ENCODE data around the gene DNAH8.
A peak's percentile ranks its signal among the peaks of the same experiment; 100 is the strongest.

DNAH8 gene

DNA sequence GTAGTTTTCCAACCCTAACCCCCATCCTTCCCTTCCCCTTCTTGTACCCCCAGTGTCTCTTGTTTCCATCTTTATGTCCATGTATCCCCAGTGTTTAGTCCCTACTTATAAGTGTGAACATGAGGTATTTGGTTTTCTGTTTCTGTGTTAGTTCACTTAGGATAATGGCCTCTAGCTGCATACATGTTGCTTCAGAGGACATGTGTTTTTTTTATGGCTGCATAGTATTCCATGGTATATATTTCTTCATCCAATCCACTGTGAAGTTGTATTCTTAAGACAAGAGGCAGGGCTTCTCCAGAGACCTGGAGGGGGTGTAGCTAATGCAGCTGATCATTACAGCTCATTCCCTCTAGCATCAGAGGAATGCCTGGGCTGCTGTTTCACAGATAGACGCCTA lies 4.2 kb downstream of the DNAH8 start:
- Mint-ChIP-seq H3K4me1 (ENCODE audit: low read depth) (peaks cover 9% of the 10 kb centered on the region), H3K27me3 (peaks cover 32% of the 10 kb centered on the region), H3K9me3 (ENCODE audit: low read depth) (peaks cover 8% of the 10 kb centered on the region), H3K4me3 (no peak overlapping the region), H3K36me3 (no peaks in the 10 kb centered on the region), H3K27ac (no peak overlapping the region)

DNA sequence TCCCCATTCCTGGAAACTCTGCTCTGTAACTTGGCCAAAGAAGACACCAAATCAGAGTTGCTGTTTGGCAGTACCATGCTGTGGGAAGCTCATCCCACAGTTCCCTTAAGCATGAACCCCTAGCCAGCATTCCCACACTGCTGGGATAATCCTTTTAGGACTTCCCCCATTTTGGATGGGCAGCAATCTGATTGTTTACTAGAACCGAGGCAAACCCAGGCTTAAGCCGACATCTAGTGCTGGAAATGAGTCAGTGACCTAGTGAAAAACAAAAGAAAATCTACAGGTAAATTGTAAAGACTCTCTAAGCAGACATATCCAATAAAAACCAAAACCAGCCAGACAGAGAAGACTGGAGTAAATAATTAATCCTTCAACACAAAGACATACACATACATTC lies 5.2 kb downstream of the DNAH8 start:
- H3K4me1 Mint-ChIP-seq (ENCODE audit: low read depth), result peaks cover 4% of the 10 kb centered on the region
- H3K36me3 Mint-ChIP-seq, result no peaks in the 10 kb centered on the region
- peaks cover 32% of the 10 kb centered on the region for H3K27me3 Mint-ChIP-seq
- H3K4me3 Mint-ChIP-seq, result no peak overlapping the region
- H3K9me3 Mint-ChIP-seq (ENCODE audit: low read depth), result peaks cover 8% of the 10 kb centered on the region
- H3K27ac Mint-ChIP-seq, result no peak overlapping the region

DNA sequence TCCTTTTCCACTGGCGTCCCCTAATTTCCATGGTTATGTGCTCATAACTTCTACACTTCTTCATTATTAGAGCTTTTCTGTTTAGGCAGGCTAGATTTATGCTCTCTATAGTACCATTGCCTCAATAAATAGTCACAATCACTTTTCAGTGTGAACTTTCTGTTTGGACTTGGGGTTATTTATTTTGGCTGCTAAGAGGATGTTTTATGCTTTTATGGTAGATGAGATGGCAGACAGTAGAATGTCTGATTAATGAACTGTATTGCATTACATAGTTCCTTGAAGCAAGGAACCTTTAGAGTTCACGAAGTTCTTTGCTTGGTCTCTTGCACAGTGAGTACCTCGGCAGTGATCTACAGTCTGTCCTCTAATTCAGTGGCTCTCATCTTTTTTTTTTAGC lies 6.9 kb downstream of the DNAH8 start:
- Mint-ChIP-seq H3K4me1 (ENCODE audit: low read depth) (no peaks in the 10 kb centered on the region), H3K36me3 (no peaks in the 10 kb centered on the region), H3K27ac (no peak overlapping the region), H3K4me3 (no peak overlapping the region), H3K27me3 (peaks cover 23% of the 10 kb centered on the region), H3K9me3 (ENCODE audit: low read depth) (peaks cover 8% of the 10 kb centered on the region)

DNA sequence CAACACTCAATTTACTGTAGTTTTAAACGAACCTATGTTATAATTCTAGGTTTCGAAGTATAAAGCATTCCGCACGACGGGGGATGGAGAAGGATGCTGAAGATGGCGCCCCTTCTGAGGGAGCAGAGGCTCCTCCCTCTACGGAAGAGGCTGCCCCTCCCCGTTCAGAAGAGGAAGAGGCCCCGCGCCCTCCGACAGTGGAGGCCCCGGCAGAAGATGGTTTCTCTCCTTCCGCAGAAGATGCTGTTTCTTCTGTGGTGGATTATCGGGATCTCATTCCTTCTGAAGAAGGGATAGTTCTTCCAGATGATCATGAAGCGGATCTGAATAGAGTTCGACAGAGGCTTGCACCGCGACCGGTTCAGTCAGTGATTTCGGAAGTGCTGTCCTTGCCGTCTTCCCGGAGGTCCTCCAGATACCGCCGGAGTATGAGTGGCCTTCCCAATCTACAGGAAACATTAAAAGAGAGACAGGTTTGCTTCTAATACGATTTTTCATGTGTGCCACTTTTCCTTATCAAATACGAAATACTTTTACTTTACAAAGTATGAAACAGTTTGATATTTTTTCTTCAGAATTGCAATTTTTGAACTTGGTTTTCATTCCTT lies 7.7 kb downstream of the DNAH8 start:
- Mint-ChIP-seq H3K4me1 (ENCODE audit: low read depth) (no peaks in the 10 kb centered on the region), H3K4me3 (no peak overlapping the region), H3K27ac (no peak overlapping the region), H3K9me3 (ENCODE audit: low read depth) (peaks cover 8% of the 10 kb centered on the region), H3K27me3 (peaks cover 20% of the 10 kb centered on the region), H3K36me3 (no peaks in the 10 kb centered on the region)

DNA sequence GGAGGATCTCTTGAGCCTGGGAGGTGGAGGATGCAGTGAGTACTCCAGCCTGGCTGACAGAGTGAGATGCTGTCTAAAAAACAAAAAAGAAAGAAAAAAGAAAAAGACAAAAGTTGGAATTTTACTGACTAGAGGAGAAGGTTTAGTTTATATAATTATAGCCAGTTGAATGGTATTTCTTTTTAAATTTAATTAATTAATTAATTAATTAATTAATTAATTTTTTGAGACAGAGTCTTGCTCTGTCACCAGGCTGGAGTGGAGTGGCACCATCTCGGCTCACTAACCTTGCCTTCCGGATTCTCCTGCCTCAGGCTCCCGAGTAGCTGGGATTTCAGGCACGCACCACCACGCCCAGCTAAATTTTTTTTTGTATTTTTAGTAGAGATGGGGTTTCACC lies 8.7 kb downstream of the DNAH8 start:
- H3K9me3 Mint-ChIP-seq (ENCODE audit: low read depth), result peaks cover 8% of the 10 kb centered on the region
- H3K27me3 Mint-ChIP-seq, result peaks cover 19% of the 10 kb centered on the region
- H3K4me1 Mint-ChIP-seq (ENCODE audit: low read depth), result no peaks in the 10 kb centered on the region
- no peak overlapping the region for H3K4me3 Mint-ChIP-seq
- no peak overlapping the region for H3K27ac Mint-ChIP-seq
- no peaks in the 10 kb centered on the region for H3K36me3 Mint-ChIP-seq

DNA sequence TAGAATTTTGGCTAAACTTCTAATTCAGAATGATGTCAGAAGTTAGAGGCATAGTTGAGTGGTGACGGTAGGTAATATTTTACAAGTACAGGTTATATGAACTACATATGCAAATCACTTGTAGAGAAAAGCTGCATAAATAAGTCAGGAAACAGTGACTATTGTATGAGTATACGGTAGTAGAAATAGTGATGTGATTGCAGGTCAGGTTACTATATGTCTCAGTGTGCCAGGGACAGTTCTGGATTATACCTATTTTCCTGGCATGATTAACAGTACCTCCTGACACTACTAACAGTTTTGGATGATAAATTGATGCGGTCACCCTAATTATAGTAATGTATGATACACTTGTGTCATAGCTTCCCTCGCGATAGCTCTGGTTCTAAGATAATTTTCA lies 9.2 kb downstream of the DNAH8 start:
- Mint-ChIP-seq H3K36me3 (no peaks in the 10 kb centered on the region), H3K4me1 (ENCODE audit: low read depth) (no peaks in the 10 kb centered on the region), H3K27ac (no peak overlapping the region), H3K9me3 (ENCODE audit: low read depth) (peaks cover 8% of the 10 kb centered on the region), H3K4me3 (no peak overlapping the region), H3K27me3 (peaks cover 14% of the 10 kb centered on the region)

DNA sequence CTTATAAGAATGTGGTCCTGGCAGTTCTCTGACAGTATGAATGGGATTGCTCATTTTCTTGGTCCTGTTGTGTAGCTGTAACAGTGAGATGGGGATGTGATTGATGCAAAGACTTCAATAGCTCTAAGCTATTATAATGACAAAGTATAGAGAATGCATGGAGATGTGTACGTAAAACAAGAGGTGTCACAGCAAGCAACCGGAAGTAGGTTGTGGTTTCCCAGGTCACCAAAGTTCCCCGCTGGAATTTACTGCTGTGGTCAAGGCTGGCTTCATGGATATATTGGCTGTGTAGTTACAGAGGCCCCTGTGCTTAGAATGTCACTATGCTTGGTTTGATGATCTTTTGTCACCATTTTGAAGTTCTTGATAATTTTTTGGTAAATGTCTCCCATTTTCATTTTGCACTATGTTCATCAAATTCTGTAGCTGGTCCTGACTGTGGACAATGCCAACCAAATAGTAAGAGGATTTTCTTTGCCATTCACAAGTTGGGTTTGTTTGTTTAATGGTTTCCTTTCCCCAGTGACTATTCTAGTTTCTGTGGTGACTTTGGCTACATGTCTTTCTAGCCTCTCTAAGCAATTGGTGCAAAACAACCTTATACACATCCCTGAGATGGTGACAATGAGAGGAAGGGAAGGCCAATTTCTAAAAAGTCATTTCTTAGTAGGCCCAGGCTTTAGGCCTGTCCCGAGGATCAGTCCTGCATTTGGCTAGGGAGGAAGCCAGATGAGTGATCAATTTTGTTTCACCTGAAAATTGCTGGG lies 10.5 kb downstream of the DNAH8 start:
- H3K36me3 Mint-ChIP-seq, result no peaks in the 10 kb centered on the region
- H3K9me3 Mint-ChIP-seq (ENCODE audit: low read depth), result peaks cover 4% of the 10 kb centered on the region
- peaks cover 6% of the 10 kb centered on the region for H3K27me3 Mint-ChIP-seq
- no peak overlapping the region for H3K4me3 Mint-ChIP-seq
- no peaks in the 10 kb centered on the region for H3K4me1 Mint-ChIP-seq (ENCODE audit: low read depth)
- no peak overlapping the region for H3K27ac Mint-ChIP-seq

DNA sequence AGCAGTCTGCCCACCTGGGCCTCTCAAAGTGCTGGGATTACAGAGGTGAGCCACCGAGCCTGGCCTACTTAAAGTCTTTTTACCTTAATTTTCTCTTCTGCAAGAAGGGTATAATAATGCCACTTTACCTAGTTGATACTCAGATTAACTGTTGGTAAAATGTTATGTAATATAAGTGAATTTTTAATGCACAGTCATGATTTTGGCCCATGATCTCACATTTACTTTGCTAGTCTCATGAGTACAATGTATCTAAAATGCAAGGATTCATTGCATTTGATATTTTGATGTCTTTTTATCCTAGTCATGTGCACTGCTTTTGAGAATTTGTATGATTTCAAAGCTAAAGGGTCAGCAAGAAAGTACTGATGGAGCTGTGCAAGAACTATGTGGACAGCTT lies 13.1 kb downstream of the DNAH8 start:
- no peaks in the 10 kb centered on the region for H3K9me3 Mint-ChIP-seq (ENCODE audit: low read depth)
- H3K36me3 Mint-ChIP-seq, result no peaks in the 10 kb centered on the region
- H3K4me1 Mint-ChIP-seq (ENCODE audit: low read depth), result no peaks in the 10 kb centered on the region
- H3K27ac Mint-ChIP-seq, result no peak overlapping the region
- peaks cover 2% of the 10 kb centered on the region for H3K27me3 Mint-ChIP-seq
- no peak overlapping the region for H3K4me3 Mint-ChIP-seq

DNA sequence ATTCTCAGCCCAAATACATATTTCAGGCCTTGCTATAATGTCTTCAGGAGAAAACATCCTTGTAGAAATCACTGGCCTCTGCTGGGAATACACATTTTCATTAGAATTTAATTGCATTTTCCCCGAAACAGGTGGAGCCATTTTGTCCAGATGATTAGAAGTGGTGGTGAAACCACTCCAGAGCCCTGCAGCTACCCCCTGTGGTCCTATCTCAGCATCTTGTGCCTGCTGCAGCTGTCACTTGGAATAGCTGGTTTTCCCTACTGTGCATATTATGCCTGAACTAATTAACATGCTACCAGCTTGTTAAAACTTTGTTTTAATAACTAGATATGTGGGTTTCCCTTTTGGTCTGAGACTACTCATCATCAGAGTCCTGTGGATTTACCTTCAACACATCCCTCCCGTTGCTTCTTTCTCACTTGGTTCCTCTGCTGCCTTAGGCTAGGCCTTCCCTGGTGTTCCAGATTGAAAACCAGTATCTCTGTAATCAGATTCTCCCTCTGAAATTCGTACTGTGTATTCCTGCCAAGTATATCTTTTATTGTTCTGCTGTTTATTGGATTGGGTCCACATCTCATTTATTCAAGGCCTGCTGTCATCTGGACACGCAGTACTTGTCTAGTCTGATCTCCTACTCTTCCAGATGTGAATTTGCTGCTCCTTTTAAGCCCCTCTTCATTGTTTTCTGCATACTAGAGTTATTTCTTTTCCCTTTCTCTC lies 15.2 kb downstream of the DNAH8 start:
- Mint-ChIP-seq H3K4me3 (no peak overlapping the region), H3K27me3 (peaks cover 3% of the 10 kb centered on the region), H3K27ac (no peak overlapping the region), H3K9me3 (ENCODE audit: low read depth) (peaks cover under 1% of the 10 kb centered on the region), H3K4me1 (ENCODE audit: low read depth) (no peaks in the 10 kb centered on the region), H3K36me3 (no peaks in the 10 kb centered on the region)

DNA sequence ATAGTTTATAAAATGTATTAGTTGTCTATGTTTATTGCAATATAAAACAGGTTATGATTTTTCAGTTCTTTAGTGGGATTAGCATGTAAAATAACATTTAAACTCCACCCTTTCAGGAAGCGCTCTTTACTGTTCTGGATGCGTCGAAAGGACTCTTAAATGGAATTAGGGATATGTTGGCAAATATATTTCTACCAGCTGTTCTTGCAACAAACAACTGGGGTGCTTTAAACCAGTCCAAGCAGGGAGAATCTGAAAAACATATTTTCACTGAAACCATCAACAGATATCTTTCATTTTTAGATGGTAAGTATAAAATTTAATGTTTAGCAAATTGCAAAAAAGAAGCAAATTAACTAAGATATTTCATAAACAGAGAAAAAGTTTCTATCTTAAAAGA lies 21.8 kb downstream of the DNAH8 start:
- no peaks in the 10 kb centered on the region for H3K36me3 Mint-ChIP-seq
- H3K9me3 Mint-ChIP-seq (ENCODE audit: low read depth), result peaks cover 4% of the 10 kb centered on the region
- no peak overlapping the region for H3K4me3 Mint-ChIP-seq
- H3K27ac Mint-ChIP-seq, result no peak overlapping the region
- H3K4me1 Mint-ChIP-seq (ENCODE audit: low read depth), result no peaks in the 10 kb centered on the region
- H3K27me3 Mint-ChIP-seq, result peaks cover 20% of the 10 kb centered on the region

DNA sequence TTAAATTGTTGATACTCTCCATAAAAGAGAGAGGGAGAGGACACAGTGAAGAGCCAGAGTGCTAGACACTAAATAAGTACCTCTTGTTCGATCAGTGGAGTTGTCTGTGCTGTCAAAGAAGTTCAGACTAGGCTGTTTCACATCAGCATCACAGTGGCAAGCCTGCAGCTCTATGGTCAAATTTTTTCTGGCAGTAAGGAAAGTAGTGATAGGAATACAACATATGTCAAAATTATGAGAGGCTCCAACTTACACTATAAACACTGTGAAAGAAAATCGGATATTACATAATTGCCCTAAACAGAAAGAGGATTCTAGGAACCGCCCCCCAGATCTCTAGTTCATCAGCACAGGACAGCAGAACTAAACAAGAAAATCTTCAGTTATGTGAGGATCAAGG lies 23.1 kb downstream of the DNAH8 start:
- Mint-ChIP-seq H3K4me1 (ENCODE audit: low read depth) (no peaks in the 10 kb centered on the region), H3K27ac (no peak overlapping the region), H3K4me3 (no peak overlapping the region), H3K36me3 (no peaks in the 10 kb centered on the region), H3K9me3 (ENCODE audit: low read depth) (peaks cover 4% of the 10 kb centered on the region), H3K27me3 (peaks cover 20% of the 10 kb centered on the region)

DNA sequence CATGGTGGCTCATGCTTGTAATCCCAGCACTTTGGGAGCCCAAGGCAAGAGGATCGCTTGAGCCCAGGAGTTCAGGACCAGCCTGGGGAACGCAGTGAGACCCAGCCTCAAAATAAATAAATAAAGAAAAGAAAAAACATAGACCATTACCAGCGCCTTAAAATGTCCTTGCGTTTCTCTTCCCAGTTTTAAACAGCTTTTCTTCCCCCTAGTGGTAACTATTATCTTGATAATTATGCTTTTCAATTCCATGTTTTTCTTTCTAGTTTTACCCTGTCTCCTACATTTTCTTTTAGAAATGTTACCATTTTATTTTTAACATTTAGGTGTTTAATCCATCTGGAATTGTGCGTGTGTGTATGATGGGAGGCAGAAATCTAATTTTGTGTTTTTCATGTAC lies 24.4 kb downstream of the DNAH8 start:
- Mint-ChIP-seq H3K27me3 (peaks cover 23% of the 10 kb centered on the region), H3K4me3 (no peak overlapping the region), H3K9me3 (ENCODE audit: low read depth) (peaks cover 4% of the 10 kb centered on the region), H3K36me3 (no peaks in the 10 kb centered on the region), H3K27ac (no peak overlapping the region), H3K4me1 (ENCODE audit: low read depth) (no peaks in the 10 kb centered on the region)

DNA sequence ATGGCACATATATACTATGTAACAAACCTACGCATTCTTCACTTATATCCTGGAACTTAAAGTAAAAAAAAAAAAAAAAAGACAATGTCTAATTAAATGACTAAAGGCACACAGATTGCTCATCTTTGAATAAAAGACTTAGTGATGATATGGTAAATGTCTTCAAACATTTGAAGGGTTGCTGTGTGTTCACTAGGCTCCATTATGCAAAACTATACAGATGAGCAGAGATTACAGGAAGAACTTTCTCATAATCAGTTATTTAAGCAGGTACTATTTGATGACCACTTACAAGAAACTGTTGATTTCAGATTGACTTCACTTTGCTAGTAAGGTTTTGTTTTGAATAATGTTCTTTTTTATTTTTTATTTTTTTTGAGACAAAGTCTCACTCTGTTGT lies 34.4 kb downstream of the DNAH8 start:
- H3K4me1 Mint-ChIP-seq (ENCODE audit: low read depth), result peaks cover 5% of the 10 kb centered on the region
- no peak overlapping the region for H3K4me3 Mint-ChIP-seq
- no peak overlapping the region for H3K27ac Mint-ChIP-seq
- H3K27me3 Mint-ChIP-seq, result peaks cover 4% of the 10 kb centered on the region
- H3K36me3 Mint-ChIP-seq, result no peaks in the 10 kb centered on the region
- H3K9me3 Mint-ChIP-seq (ENCODE audit: low read depth), result no peaks in the 10 kb centered on the region

DNA sequence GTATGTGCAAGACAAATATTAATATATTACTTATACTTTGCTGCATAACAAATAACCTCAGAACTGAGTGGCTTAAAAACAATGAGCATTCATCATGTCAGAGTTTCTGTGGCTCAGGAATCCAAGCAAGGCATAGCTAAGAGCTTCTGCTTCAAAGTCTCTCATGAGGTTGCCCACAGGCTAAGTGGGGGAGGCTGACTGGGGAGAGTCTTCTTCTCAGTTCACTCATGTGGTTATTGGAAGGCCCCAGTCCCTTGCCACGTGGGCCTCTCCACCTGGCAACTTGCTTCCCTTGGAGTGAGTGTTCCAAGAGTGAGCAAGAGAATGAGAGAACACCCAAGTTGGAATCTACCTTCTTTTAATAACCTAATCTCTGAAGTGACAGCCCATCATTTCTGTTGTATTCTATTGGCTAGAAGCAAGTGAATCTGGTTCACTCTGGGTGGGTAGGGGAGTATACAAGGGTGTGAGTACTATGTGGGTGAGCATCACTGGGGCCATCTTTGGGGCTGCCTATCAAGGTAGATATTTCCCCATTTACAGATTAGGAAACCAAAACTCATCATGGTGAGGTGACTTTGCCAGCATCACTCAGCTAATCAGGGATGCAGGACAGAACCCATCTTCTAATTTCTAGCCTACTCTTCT lies 36.0 kb downstream of the DNAH8 start:
- H3K9me3 Mint-ChIP-seq (ENCODE audit: low read depth), result no peaks in the 10 kb centered on the region
- peaks cover 4% of the 10 kb centered on the region for H3K27me3 Mint-ChIP-seq
- no peak overlapping the region for H3K4me3 Mint-ChIP-seq
- peaks cover 14% of the 10 kb centered on the region for H3K4me1 Mint-ChIP-seq (ENCODE audit: low read depth)
- H3K36me3 Mint-ChIP-seq, result no peaks in the 10 kb centered on the region
- peak overlapping the region; percentile 16 for H3K27ac Mint-ChIP-seq

DNA sequence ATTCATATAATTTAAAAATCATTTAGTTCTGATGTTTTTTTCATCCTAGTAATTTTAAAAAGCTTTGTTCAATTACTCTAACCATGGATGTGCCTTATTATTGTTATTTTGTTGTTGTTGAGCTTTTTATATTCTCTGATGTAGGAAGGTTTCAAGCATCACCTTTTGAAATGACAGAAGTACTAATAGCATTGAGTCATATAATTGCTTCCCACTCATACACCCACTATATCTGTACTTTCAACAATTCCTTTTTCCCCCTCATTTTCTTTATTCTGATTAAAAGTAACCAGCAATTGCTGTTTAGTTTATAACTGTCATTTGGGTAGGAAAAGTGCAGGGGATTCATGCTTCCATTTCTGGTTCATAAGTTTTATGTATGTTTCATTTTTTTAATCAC lies 38.6 kb downstream of the DNAH8 start:
- no peaks in the 10 kb centered on the region for H3K9me3 Mint-ChIP-seq (ENCODE audit: low read depth)
- H3K27me3 Mint-ChIP-seq, result peaks cover 4% of the 10 kb centered on the region
- H3K4me3 Mint-ChIP-seq, result no peak overlapping the region
- H3K36me3 Mint-ChIP-seq, result no peaks in the 10 kb centered on the region
- peak overlapping the region; percentile 65 for H3K27ac Mint-ChIP-seq
- H3K4me1 Mint-ChIP-seq (ENCODE audit: low read depth), result peaks cover 15% of the 10 kb centered on the region

Data from activated naive CD8-positive, alpha-beta T cell (primary cell).